Fibroblast of lung (primary cell): ENCODE measurements around the gene PSMC2. TPM values are rescaled to one million over a fixed set of nuclear protein-coding genes. Genes with fewer than 3 reads are reported as not detected.

ENCODE experiments used
- DNase-seq, 2 donors: peaks; one replicate each; pipeline versions ENCODE4 v3.0.0 to v3.0.0-alpha.2; 2010; ENCODE audit warnings: low read depth in 2 of 2
- H2AFZ ChIP-seq: 2 replicates; pipeline ENCODE4 v1.5.1; 2012; ENCODE audit warnings: low read length, control low read depth, inconsistent platforms
- H3K27ac ChIP-seq: 2 replicates; pipeline ENCODE4 v1.5.1; 2011; ENCODE audit warnings: low read length, control low read depth; ENCODE audit not compliant: insufficient read depth
- H3K27me3 ChIP-seq: 2 replicates; pipeline ENCODE4 v1.5.1; 2011; ENCODE audit warnings: mild to moderate bottlenecking, low read length; ENCODE audit not compliant: control insufficient read depth, insufficient read depth
- H3K36me3 ChIP-seq: 2 replicates; pipeline ENCODE4 v1.5.1; 2011; ENCODE audit warnings: low read length; ENCODE audit not compliant: control insufficient read depth, insufficient read depth
- H3K4me1 ChIP-seq: 2 replicates; pipeline ENCODE4 v1.5.1; 2011; ENCODE audit warnings: low read length; ENCODE audit not compliant: control insufficient read depth, insufficient read depth; ENCODE audit errors: extremely low read depth
- H3K4me2 ChIP-seq: 2 replicates; pipeline ENCODE4 v1.5.1; 2011; ENCODE audit warnings: low read length, control low read depth; ENCODE audit not compliant: insufficient read depth; ENCODE audit errors: extremely low read depth
- H3K4me3 ChIP-seq, 4 experiments: fragments of 200-600 bp in 1 of 4; sonication (generic) in 1 of 4; replicated peaks in 1 of 4; 2 replicates each; pipeline ENCODE4 v1.5.1; 2011 to 2016; ENCODE audit warnings: low read length in 4 of 4, low read depth in 3 of 4, mild to moderate bottlenecking in 3 of 4, control low read depth in 2 of 4, inconsistent platforms in 1 of 4, mixed read lengths in 1 of 4; ENCODE audit not compliant: insufficient read depth in 1 of 4; ENCODE audit errors: control extremely low read depth in 1 of 4
- H3K79me2 ChIP-seq: 2 replicates; pipeline ENCODE4 v1.5.1; 2012; ENCODE audit warnings: mild to moderate bottlenecking, low read length, inconsistent platforms; ENCODE audit not compliant: control insufficient read depth, insufficient read depth
- H3K9ac ChIP-seq: 2 replicates; pipeline ENCODE4 v1.5.1; 2011; ENCODE audit warnings: mild to moderate bottlenecking, low read length, control low read depth; ENCODE audit not compliant: insufficient read depth
- H3K9me3 ChIP-seq: 2 replicates; pipeline ENCODE4 v1.5.1; 2012; ENCODE audit warnings: low read depth, low read length; ENCODE audit not compliant: control insufficient read depth, insufficient read depth
- H4K20me1 ChIP-seq: 2 replicates; pipeline ENCODE4 v1.5.1; 2011; ENCODE audit warnings: low read length; ENCODE audit not compliant: control insufficient read depth, insufficient read depth; ENCODE audit errors: extremely low read depth
- EZH2 ChIP-seq: IDR thresholded peaks from 2 replicates; pipeline ENCODE4 v1.5.1; 2012; ENCODE audit warnings: low read length, control low read depth, mild to moderate bottlenecking; ENCODE audit errors: missing control alignments
- polyA plus RNA-seq, 2 donors: library from polyadenylated mRNA; depleted of rRNA in 1 of 2; stranded (reverse) in 1 of 2; unstranded in 1 of 2; fragments of >200 nt; gene quantifications; 2 replicates each; pipeline ENCODE4 v1.2.1, GENCODE V29; 2011 to 2012; ENCODE audit warnings: missing spikeins in 1 of 2
- total RNA-seq: library from RNA; depleted of rRNA; stranded (reverse); fragments of >200 nt; gene quantifications from 2 replicates; pipeline ENCODE4 v1.2.1, GENCODE V29; 2014
- TF ChIP-seq, protein P1 (sequence below), 2 donors: IDR thresholded peaks in 1 of 2; conservative IDR thresholded peaks in 1 of 2; 1 replicate in 1 of 2; 2 replicates in 1 of 2; pipeline ENCODE4 v1.5.1; 2011 to 2012; ENCODE audit warnings: low read length in 2 of 2, control low read depth in 1 of 2, inconsistent platforms in 1 of 2, low read depth in 1 of 2, mild to moderate bottlenecking in 1 of 2

Gene PSMC2
- total and polyA plus RNA-seq, 2 donors (not counting 1 experiment from before 2014, with no cell fraction given): 144 to 305 TPM

DNA sequence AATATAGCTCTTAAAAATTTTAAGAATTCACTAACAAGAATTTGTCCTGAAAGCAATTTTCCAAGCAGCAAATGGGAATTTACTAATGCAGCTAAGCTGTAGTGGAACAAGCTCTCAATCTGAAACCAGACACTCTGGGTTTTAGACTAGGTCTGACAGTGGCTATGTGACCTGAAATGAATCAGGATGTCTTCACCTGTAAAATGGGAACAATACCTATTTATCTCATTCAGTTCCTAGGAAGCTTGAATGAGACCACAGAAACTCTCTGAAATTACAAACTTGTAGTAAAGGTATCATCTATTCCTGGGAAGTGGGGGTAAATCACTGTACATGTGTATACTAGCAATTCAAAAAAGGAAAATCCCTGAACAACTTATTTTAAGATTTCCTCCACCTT lies 4.1 kb upstream of the PSMC2 start:
- H3K4me2 ChIP-seq: peak overlapping the region; percentile 78
- no peak overlapping the region for H2AFZ ChIP-seq
- no peak for TF ChIP-seq EZH2
- TF ChIP-seq, protein P1, sequence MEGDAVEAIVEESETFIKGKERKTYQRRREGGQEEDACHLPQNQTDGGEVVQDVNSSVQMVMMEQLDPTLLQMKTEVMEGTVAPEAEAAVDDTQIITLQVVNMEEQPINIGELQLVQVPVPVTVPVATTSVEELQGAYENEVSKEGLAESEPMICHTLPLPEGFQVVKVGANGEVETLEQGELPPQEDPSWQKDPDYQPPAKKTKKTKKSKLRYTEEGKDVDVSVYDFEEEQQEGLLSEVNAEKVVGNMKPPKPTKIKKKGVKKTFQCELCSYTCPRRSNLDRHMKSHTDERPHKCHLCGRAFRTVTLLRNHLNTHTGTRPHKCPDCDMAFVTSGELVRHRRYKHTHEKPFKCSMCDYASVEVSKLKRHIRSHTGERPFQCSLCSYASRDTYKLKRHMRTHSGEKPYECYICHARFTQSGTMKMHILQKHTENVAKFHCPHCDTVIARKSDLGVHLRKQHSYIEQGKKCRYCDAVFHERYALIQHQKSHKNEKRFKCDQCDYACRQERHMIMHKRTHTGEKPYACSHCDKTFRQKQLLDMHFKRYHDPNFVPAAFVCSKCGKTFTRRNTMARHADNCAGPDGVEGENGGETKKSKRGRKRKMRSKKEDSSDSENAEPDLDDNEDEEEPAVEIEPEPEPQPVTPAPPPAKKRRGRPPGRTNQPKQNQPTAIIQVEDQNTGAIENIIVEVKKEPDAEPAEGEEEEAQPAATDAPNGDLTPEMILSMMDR (conservative IDR thresholded peaks at IDR 0.05 in 1 of 2, IDR thresholded peaks at IDR 0.05 in 1 of 2; ENCODE audit: low read depth in 1 of 2, low read length in 2 of 2): no peak
- peak overlapping the region; percentile 63 to 97 (median 88) for H3K4me3 ChIP-seq
- H3K36me3 ChIP-seq: peaks cover 9% of the 10 kb centered on the region
- H3K9ac ChIP-seq: peak overlapping the region; percentile 84
- peaks cover 3% of the 10 kb centered on the region for H3K4me1 ChIP-seq
- H3K27me3 ChIP-seq: no peaks in the 10 kb centered on the region
- no peaks in the 10 kb centered on the region for H3K9me3 ChIP-seq
- no peak overlapping the region for H3K27ac ChIP-seq
- DNase-seq: no peak
- H3K79me2 ChIP-seq: peaks cover 56% of the 10 kb centered on the region
- H4K20me1 ChIP-seq: no peaks in the 10 kb centered on the region

DNA sequence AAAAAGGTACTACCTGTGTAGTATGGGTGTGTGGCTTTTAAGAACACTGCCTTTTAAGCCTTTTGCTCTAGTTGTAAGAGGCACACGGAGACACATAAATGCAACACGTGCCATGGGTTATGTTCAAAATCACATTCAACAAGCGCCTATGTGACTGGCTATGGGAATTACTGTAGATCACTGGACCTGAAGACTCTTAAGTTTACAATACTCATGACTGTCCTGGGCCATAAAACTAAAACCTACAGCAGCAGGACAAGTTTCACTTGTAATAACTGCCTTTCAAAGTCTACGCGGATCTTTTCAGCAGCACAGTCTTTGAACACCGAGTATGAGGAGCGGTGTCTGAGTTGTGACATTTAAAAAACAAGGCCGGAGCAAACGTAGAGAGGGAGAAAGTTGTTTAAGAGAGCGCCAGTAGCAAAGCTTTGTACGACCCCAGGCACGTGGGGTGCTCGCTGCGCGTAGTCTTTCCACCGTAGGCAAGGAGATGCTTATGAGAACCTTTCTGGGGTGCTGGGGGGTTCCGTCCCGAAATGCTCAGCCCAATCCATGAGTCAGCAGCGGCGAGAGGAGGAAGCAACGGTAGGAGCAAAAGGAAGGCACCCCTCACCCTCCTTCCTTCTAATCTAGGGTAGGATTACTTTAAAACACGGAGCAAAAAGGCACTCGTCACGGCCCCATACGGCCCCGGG lies 3.5 kb upstream of the PSMC2 start:
- Histone ChIP-seq H3K4me2 (peak overlapping the region; percentile 78), H3K79me2 (peaks cover 62% of the 10 kb centered on the region), H3K36me3 (peaks cover 9% of the 10 kb centered on the region), H3K4me1 (peaks cover 5% of the 10 kb centered on the region), H2AFZ (peak overlapping the region; percentile 69), H3K9me3 (no peaks in the 10 kb centered on the region), H3K4me3 (peak overlapping the region; percentile 63 to 97 (median 88)), H3K27ac (peak overlapping the region; percentile 91), H4K20me1 (no peaks in the 10 kb centered on the region), H3K27me3 (no peaks in the 10 kb centered on the region), H3K9ac (peak overlapping the region; percentile 84)
- peak; percentile 37 for DNase-seq
- TF ChIP-seq, protein P1 (conservative IDR thresholded peaks at IDR 0.05 in 1 of 2, IDR thresholded peaks at IDR 0.05 in 1 of 2; ENCODE audit: low read depth in 1 of 2, low read length in 2 of 2): no peak

DNA sequence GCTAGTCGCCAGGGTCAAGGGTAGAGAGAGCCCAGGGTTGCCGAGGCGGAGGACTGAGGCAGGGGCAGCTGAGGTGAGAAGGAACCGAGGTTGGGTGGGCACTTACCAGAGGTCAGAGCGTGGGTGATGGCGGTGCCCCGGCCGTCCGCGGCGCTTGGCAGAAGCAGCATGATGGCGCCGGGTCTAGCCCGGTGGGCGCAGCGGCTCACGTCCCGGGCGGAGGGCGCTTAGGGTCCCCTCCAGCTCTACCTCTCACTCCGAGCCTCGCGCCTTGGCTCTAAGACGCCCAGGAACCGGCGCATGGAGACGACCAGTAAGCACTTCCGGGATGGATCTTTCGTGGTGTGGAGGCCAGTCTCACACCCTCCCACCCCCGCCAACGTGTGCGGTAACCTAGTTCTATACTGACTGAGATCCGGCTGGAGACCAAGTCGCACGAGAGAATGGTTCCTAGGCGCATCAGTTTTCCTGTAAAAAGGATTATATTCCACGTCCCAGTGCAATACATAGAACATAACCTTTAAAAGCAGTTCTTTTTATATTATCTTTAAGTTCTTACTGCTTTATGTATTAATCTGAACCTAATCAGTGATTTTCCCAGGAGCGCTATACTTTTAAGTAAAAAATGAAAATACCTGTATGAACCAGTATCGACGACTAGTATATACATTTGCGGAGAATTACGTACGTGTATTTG lies 2.8 kb upstream of the PSMC2 start, which contains the start of gene DNAJC2:
Gene DNAJC2, minus strand, starts transcription at position 315 of the 697 bp plus-strand sequence. Its CDS starts 145 bp downstream, at position 170.
- peak within 1 kb of the TSS; percentile 69 for H2AFZ ChIP-seq
- H4K20me1 ChIP-seq: no peaks in the 10 kb centered on the region
- H3K79me2 ChIP-seq: peaks cover 64% of the 10 kb centered on the region
- peaks cover 9% of the 10 kb centered on the region for H3K36me3 ChIP-seq
- peak within 1 kb of the TSS; percentile 84 for H3K9ac ChIP-seq
- H3K4me2 ChIP-seq: peak within 1 kb of the TSS; percentile 78
- H3K4me1 ChIP-seq: peaks cover 6% of the 10 kb centered on the region
- H3K9me3 ChIP-seq: no peaks in the 10 kb centered on the region
- TF ChIP-seq, protein P1 (conservative IDR thresholded peaks at IDR 0.05 in 1 of 2, IDR thresholded peaks at IDR 0.05 in 1 of 2; ENCODE audit: low read depth in 1 of 2, low read length in 2 of 2): no peak
- TF ChIP-seq EZH2: no peak
- H3K27me3 ChIP-seq: no peaks in the 10 kb centered on the region
- DNase-seq: peak; percentile 94 to 96
- H3K27ac ChIP-seq: peak within 1 kb of the TSS; percentile 91
- peak within 1 kb of the TSS; percentile 63 to 97 (median 88) for H3K4me3 ChIP-seq
